ENCODE results near the gene ZNF784.

GRCh38 chr19:55606471-55606787, 17.9 kb downstream of the ZNF784 start:
- TF ChIP-seq EZH2 (IDR thresholded peaks at IDR 0.05; ENCODE audit: low read depth, low read length, severe bottlenecking) = no peak
- no peak for TF ChIP-seq JUN (IDR thresholded peaks at IDR 0.05; ENCODE audit: low read depth, low read length)
- TF ChIP-seq RAD21 (IDR thresholded peaks at IDR 0.05 in 1 of 2, conservative IDR thresholded peaks at IDR 0.05 in 1 of 2; ENCODE audit: low read depth in 2 of 2, low read length in 2 of 2) = no peak
- TF ChIP-seq POLR2AphosphoS5 (IDR thresholded peaks at IDR 0.05; ENCODE audit: low read depth, low read length) = no peak
- TF ChIP-seq CREB1 (IDR thresholded peaks at IDR 0.05) = no peak
- TF ChIP-seq CTCF (IDR thresholded peaks at IDR 0.05; ENCODE audit: control extremely low read depth in 1 of 3, insufficient read depth in 1 of 3, low read depth in 1 of 3, low read length in 3 of 3) = no peak
